IMR-90 (cell line): ENCODE results near the gene SEL1L3. TPM values are rescaled to one million over a fixed set of nuclear protein-coding genes. Genes with fewer than 3 reads are reported as not detected.

Source experiments
- ATAC-seq: fragments of 200-7000 bp; cut with Tn5 transposase; 2 replicates; pipeline ENCODE4 v1.9.1; 2020; ENCODE audit warnings: low read depth, mild to moderate bottlenecking, moderate library complexity
- BruUV-seq: library from RNA; stranded (reverse); fragments of 400-500 nt; replicated peaks from 2 replicates; lab custom pipeline; 2021; lab: Mats Ljungman, UMichigan
- CTCF ChIA-PET: fragments of 300-600 bp; formaldehyde crosslinking; extraction: SDS; loops from one replicate; lab custom pipeline; 2021; ENCODE audit warnings: antibody characterized with exemption; lab: Yijun Ruan, JAX
- POLR2A ChIA-PET: fragments of 300-600 bp; sonication (Branson Sonifier 250); formaldehyde crosslinking; loops from one replicate; lab custom pipeline; 2022; ENCODE audit warnings: antibody characterized with exemption; ENCODE audit not compliant: unreplicated experiment; lab: Charles Lee
- DNase-seq: peaks from one replicate; pipeline ENCODE4 v3.0.0; 2013
- H2AFZ ChIP-seq: replicated peaks from 2 replicates; pipeline ENCODE3; 2013; ENCODE audit warnings: low read length, mild to moderate bottlenecking; ENCODE audit not compliant: poor library complexity
- H2AK5ac ChIP-seq: 2 replicates; pipeline ENCODE4 v1.6.1; 2013; ENCODE audit warnings: low read depth, low read length, inconsistent platforms
- H2AK9ac ChIP-seq: replicated peaks from 2 replicates; pipeline ENCODE3; 2013; ENCODE audit warnings: mild to moderate bottlenecking, low read depth, low read length, moderate library complexity; ENCODE audit not compliant: poor library complexity
- H2BK120ac ChIP-seq: 2 replicates; pipeline ENCODE4 v1.6.1; 2013; ENCODE audit warnings: low read depth, low read length, inconsistent platforms
- H2BK15ac ChIP-seq: 3 replicates; pipeline ENCODE4 v1.6.1; 2013; ENCODE audit warnings: low read depth, low read length, inconsistent platforms
- H2BK20ac ChIP-seq: 2 replicates; pipeline ENCODE4 v1.6.1; 2013; ENCODE audit warnings: low read depth, mild to moderate bottlenecking, inconsistent platforms, low read length, moderate library complexity
- H2BK5ac ChIP-seq: 2 replicates; pipeline ENCODE4 v1.6.1; 2013; ENCODE audit warnings: mild to moderate bottlenecking, low read depth, low read length, inconsistent platforms; ENCODE audit not compliant: poor library complexity, severe bottlenecking
- H3K14ac ChIP-seq: replicated peaks from 2 replicates; pipeline ENCODE4 v1.6.1; 2013; ENCODE audit warnings: low read depth, low read length, inconsistent platforms
- H3K18ac ChIP-seq: 2 replicates; pipeline ENCODE4 v1.6.1; 2013; ENCODE audit warnings: low read depth, low read length, control low read depth
- H3K23ac ChIP-seq: 2 replicates; pipeline ENCODE4 v1.6.1; 2013; ENCODE audit warnings: low read depth, low read length, inconsistent platforms
- H3K27ac ChIP-seq: 2 replicates; pipeline ENCODE4 v1.5.1; 2013; ENCODE audit warnings: mild to moderate bottlenecking, control low read depth, low read length; ENCODE audit not compliant: insufficient read depth
- H3K27me3 ChIP-seq: 2 replicates; pipeline ENCODE4 v1.6.1; 2013; ENCODE audit warnings: low read length; ENCODE audit not compliant: control insufficient read depth, insufficient read depth
- H3K36me3 ChIP-seq: 2 replicates; pipeline ENCODE4 v1.6.1; 2013; ENCODE audit warnings: low read length, mixed read lengths; ENCODE audit not compliant: control insufficient read depth, insufficient read depth
- H3K4ac ChIP-seq: 2 replicates; pipeline ENCODE4 v1.6.1; 2013; ENCODE audit warnings: low read depth, low read length, inconsistent platforms
- H3K4me1 ChIP-seq: 2 replicates; pipeline ENCODE4 v1.6.1; 2013; ENCODE audit warnings: low read length, mixed read lengths; ENCODE audit not compliant: control insufficient read depth, insufficient read depth
- H3K4me2 ChIP-seq: 2 replicates; pipeline ENCODE4 v1.6.1; 2013; ENCODE audit warnings: low read depth, mild to moderate bottlenecking, control low read depth, low read length, moderate library complexity
- H3K4me3 ChIP-seq: 2 replicates; pipeline ENCODE4 v1.5.1; 2013; ENCODE audit warnings: low read depth, mild to moderate bottlenecking, control low read depth, low read length, moderate library complexity; ENCODE audit not compliant: insufficient read depth
- H3K56ac ChIP-seq: 2 replicates; pipeline ENCODE4 v1.6.1; 2013; ENCODE audit warnings: low read length, inconsistent platforms; ENCODE audit not compliant: insufficient read depth; ENCODE audit errors: extremely low read depth
- H3K79me1 ChIP-seq, 2 experiments: 2 replicates each; pipeline ENCODE4 v1.6.1; 2013; ENCODE audit warnings: low read length in 2 of 2, inconsistent platforms in 1 of 2, low read depth in 1 of 2
- H3K9ac ChIP-seq: 2 replicates; pipeline ENCODE4 v1.6.1; 2013; ENCODE audit warnings: low read depth, low read length, control low read depth
- H3K9me1 ChIP-seq: 2 replicates; pipeline ENCODE4 v1.6.1; 2013; ENCODE audit warnings: low read length, inconsistent platforms; ENCODE audit not compliant: insufficient read depth
- H3K9me3 ChIP-seq: 2 replicates; pipeline ENCODE4 v1.6.1; 2013; ENCODE audit warnings: low read length; ENCODE audit not compliant: control insufficient read depth, insufficient read depth
- H4K20me1 ChIP-seq: 2 replicates; pipeline ENCODE4 v1.6.1; 2013; ENCODE audit warnings: low read length, inconsistent platforms; ENCODE audit not compliant: insufficient read depth
- H4K5ac ChIP-seq: 2 replicates; pipeline ENCODE4 v1.6.1; 2013; ENCODE audit warnings: mild to moderate bottlenecking, low read depth, low read length, control low read depth
- H4K8ac ChIP-seq, 2 experiments: 2 replicates each; pipeline ENCODE4 v1.6.1; 2013; ENCODE audit warnings: low read depth in 2 of 2, low read length in 2 of 2, control low read depth in 1 of 2, inconsistent platforms in 1 of 2
- H4K91ac ChIP-seq: 2 replicates; pipeline ENCODE4 v1.6.1; 2013; ENCODE audit warnings: low read depth, low read length, inconsistent platforms; ENCODE audit not compliant: insufficient read depth
- BHLHE40 ChIP-seq: fragments of 150-350 bp; IDR thresholded peaks from 2 replicates; pipeline ENCODE4 v1.6.1; 2016; ENCODE audit warnings: mild to moderate bottlenecking, low read depth, low read length
- CEBPB ChIP-seq: IDR thresholded peaks from 2 replicates; pipeline ENCODE4 v1.6.1; 2012; ENCODE audit warnings: low read depth, low read length, improper control_type of control experiment
- CHD1 ChIP-seq: IDR thresholded peaks from 2 replicates; pipeline ENCODE4 v1.6.1; 2012; ENCODE audit warnings: low read depth, low read length, improper control_type of control experiment
- CTCF ChIP-seq: conservative IDR thresholded peaks from 2 replicates; pipeline ENCODE4 v1.5.1; 2012; ENCODE audit warnings: mild to moderate bottlenecking, low read depth, low read length, improper control_type of control experiment
- MAFK ChIP-seq: IDR thresholded peaks from 2 replicates; pipeline ENCODE4 v1.6.1; 2012; ENCODE audit warnings: low read depth, low read length, improper control_type of control experiment
- MXI1 ChIP-seq: IDR thresholded peaks from 2 replicates; pipeline ENCODE4 v1.6.1; 2012; ENCODE audit warnings: low read depth, mild to moderate bottlenecking, low read length, moderate library complexity, borderline replicate concordance
- NFE2L2 ChIP-seq: fragments of 150-350 bp; IDR thresholded peaks from 2 replicates; pipeline ENCODE4 v1.6.1; 2016; ENCODE audit warnings: low read depth, mild to moderate bottlenecking, low read length
- POLR2A ChIP-seq: IDR thresholded peaks from 2 replicates; pipeline ENCODE4 v1.6.1; 2012; ENCODE audit warnings: mild to moderate bottlenecking, low read depth, low read length
- RAD21 ChIP-seq: IDR thresholded peaks from 2 replicates; pipeline ENCODE4 v1.6.1; 2012; ENCODE audit warnings: low read length, improper control_type of control experiment
- SMC3 ChIP-seq: fragments of 150-350 bp; IDR thresholded peaks from 2 replicates; pipeline ENCODE4 v1.6.1; 2016; ENCODE audit warnings: low read depth, mild to moderate bottlenecking, antibody characterized with exemption, low read length, moderate library complexity
- WGBS, 2 experiments: methylation state at CpG; one replicate each; pipeline versions ENCODE4 v1.1.5 to v1.1.7; 2013; ENCODE audit warnings: missing lambda C conversion rate in 2 of 2; ENCODE audit not compliant: insufficient read length in 1 of 2; ENCODE audit errors: extremely low coverage in 2 of 2; 5-methylcytosine and 5-hydroxymethylcytosine counted together
- dilution Hi-C: fragments of 300-500 bp; cut with HindIII; formaldehyde crosslinking; loops from one replicate; pipeline ENCODE4 v1.14.3; 2018; ENCODE audit warnings: low sequenced_read_pairs; ENCODE audit not compliant: unreplicated experiment
- in situ Hi-C: fragments of 300-500 bp; cut with MboI; formaldehyde crosslinking; loops from 3 replicates; pipeline ENCODE4 v1.14.3; 2019; ENCODE audit warnings: low sequenced_read_pairs, inconsistent platforms, mixed read lengths
- intact Hi-C: fragments of 100-400 bp; cut with micrococcal nuclease; formaldehyde crosslinking; loops from 2 replicates; pipeline ENCODE4 v1.10.0; 2022
- polyA plus RNA-seq, 3 experiments: library from polyadenylated mRNA; depleted of rRNA; stranded (reverse); fragments of >200 nt; gene quantifications; 2 replicates each; pipeline ENCODE4 v1.2.3, GENCODE V29; 2012; ENCODE audit warnings: low replicate concordance in 1 of 3
- total RNA-seq: library from RNA; depleted of rRNA; stranded (reverse); fragments of >200 nt; gene quantifications from 2 replicates; pipeline ENCODE4 v1.2.3, GENCODE V29; 2012

SEL1L3 gene
- total and polyA plus RNA-seq, 2 of the 4 experiments (the other 2 are of a cell fraction): 16.4 to 43.7 TPM

- in situ Hi-C loops: no loop called here
- dilution Hi-C loops: no loop called here
- BruUV-seq: no TSS peak
These were observed 46.2 kb downstream of the SEL1L3 start for GRCh38 chr4:25816591-25817058.

More at GRCh38 chr4:25816591-25817058, 46.2 kb downstream of the SEL1L3 start:
- no peaks in the 10 kb centered on the region for H3K27me3 ChIP-seq
- H3K9me1 ChIP-seq: peaks cover 37% of the 10 kb centered on the region
- peak overlapping the region; percentile 92 for H2BK120ac ChIP-seq
- H3K4me2 ChIP-seq: peak overlapping the region; percentile 61; the same call in 1 of the 2 replicates
- peaks cover 3% of the 10 kb centered on the region for H3K36me3 ChIP-seq
- H2BK20ac ChIP-seq: peak overlapping the region; percentile 96
- peak overlapping the region; percentile 44 for H3K27ac ChIP-seq
- peak overlapping the region; percentile 87 for H3K4ac ChIP-seq
- TF ChIP-seq CTCF (no peak), MAFK (no peak), RAD21 (no peak), CHD1 (no peak), NFE2L2 (no peak), POLR2A (no peak), CEBPB (no peak), MXI1 (no peak), BHLHE40 (no peak), SMC3 (no peak)
- H2BK5ac ChIP-seq: peak overlapping the region; percentile 97
- ChIA-PET POLR2A (no interaction called here), CTCF (no interaction called here)
- H3K9me3 ChIP-seq: no peaks in the 10 kb centered on the region
- DNase-seq (no peak), ATAC-seq (no peak)
- peak overlapping the region; percentile 86 for H2AK9ac ChIP-seq
- peak overlapping the region; percentile 97 for H2BK15ac ChIP-seq
- peak overlapping the region; percentile 99 for H2AK5ac ChIP-seq
- peak overlapping the region; percentile 63 for H3K14ac ChIP-seq
- no peak overlapping the region for H3K4me3 ChIP-seq
- H3K23ac ChIP-seq: peak overlapping the region; percentile 43
- H4K91ac ChIP-seq: peak overlapping the region; percentile 87
- H3K56ac ChIP-seq: peak overlapping the region; percentile 14; the same call in 1 of the 2 replicates
- no peak overlapping the region for H3K9ac ChIP-seq
- H4K5ac ChIP-seq: peak overlapping the region; percentile 28; the same call in 1 of the 2 replicates
- H2AFZ ChIP-seq: peak overlapping the region; percentile 64
- H4K8ac ChIP-seq: peak overlapping the region; percentile 14 to 66; a peak in 3 of 4 replicates
- WGBS, 2 experiments: 44% methylated on average over 1 of the region's 2 CpGs; no CpG with 5 or more reads in 1 of the 2 experiments
- peaks cover 0 to 6% of the 10 kb centered on the region in 2 experiments; a peak in 2 of 4 replicates for H3K79me1 ChIP-seq
- peak overlapping the region; percentile 57; the same call in 1 of the 2 replicates for H3K18ac ChIP-seq
- intact Hi-C loops: loop anchor here (5.0 kb wide), 1 partner anchor 96 kb away; the partner anchor contains the start of gene SMIM20
- peaks cover 4% of the 10 kb centered on the region; the same call in 1 of the 2 replicates for H4K20me1 ChIP-seq
- peaks cover 32% of the 10 kb centered on the region for H3K4me1 ChIP-seq
